ENCODE measurements around the gene DCDC2C. TPM values are rescaled to one million over a fixed set of nuclear protein-coding genes. Genes with fewer than 3 reads are reported as not detected.

Gene DCDC2C
- total and polyA plus RNA-seq, 9 of the 15 experiments (the other 6 are each of a cell fraction or from before 2014, with no cell fraction given) = not detected

GRCh38 chr2:3864943-3865865 is 161.8 kb downstream of the DCDC2C start (continued):
- no peak for TF ChIP-seq E2F4 (CRISPR knock-in tag; IDR thresholded peaks at IDR 0.05; ENCODE audit: low read depth)

GRCh38 chr2:3867469-3867868 is 164.1 kb downstream of the DCDC2C start:
- Histone ChIP-seq H3K27ac (ENCODE audit: extremely low read depth, low read depth, low read length) (no peak overlapping the region), H4K20me1 (replicated peaks; ENCODE audit: control insufficient read depth, insufficient read depth, low read length) (no peaks in the 10 kb centered on the region), H3K36me3 (ENCODE audit: control insufficient read depth, insufficient read depth, low read length) (no peaks in the 10 kb centered on the region), H3K27me3 (ENCODE audit: control insufficient read depth in 2 of 2, insufficient read depth in 2 of 2, low read length in 2 of 2) (no peaks in the 10 kb centered on the region; a peak in 1 of 5 replicates), H3K9me1 (ENCODE audit: control insufficient read depth, insufficient read depth, low read length) (no peaks in the 10 kb centered on the region), H3K79me2 (ENCODE audit: control insufficient read depth, insufficient read depth, low read length) (no peaks in the 10 kb centered on the region), H3K4me1 (replicated peaks in 1 of 2; ENCODE audit: control insufficient read depth in 2 of 2, insufficient read depth in 2 of 2, low read length in 2 of 2) (no peaks in the 10 kb centered on the region), H3K9ac (ENCODE audit: insufficient read depth in 1 of 2, low read depth in 2 of 2, low read length in 2 of 2) (no peak overlapping the region), H3K4me2 (ENCODE audit: insufficient read depth, low read length) (no peak overlapping the region), H3K4me3 (no peak overlapping the region), H2AFZ (ENCODE audit: low read depth, low read length) (no peak overlapping the region), H3K9me3 (replicated peaks; ENCODE audit: control insufficient read depth, insufficient read depth, low read depth, low read length) (no peaks in the 10 kb centered on the region)
- no TSS peak for BruUV-seq (replicated peaks)
- POLR2A ChIA-PET = interaction anchor here (0.6 kb wide), 1 partner anchor 10 kb away, joined by 3 read pairs; no protein-coding TSS in a partner anchor
- WGBS (ENCODE audit: insufficient coverage, low coverage, missing lambda C conversion rate) = 1% methylated on average over 5 of the region's 5 CpGs
- in situ Hi-C loops (cut with MboI) (no loop called here), intact Hi-C loops (cut with micrococcal nuclease) (no loop called here)
- CTCF ChIA-PET (ENCODE audit: low intra/inter-chr PET ratio) = no interaction called here
- ATAC-seq (no peak), FAIRE-seq (no peak), DNase-seq (ENCODE audit: extremely low read depth in 1 of 4, low spot score in 3 of 4) (no peak)
- TF ChIP-seq USF2 (CRISPR knock-in tag; IDR thresholded peaks at IDR 0.05) (no peak), TCF15 (CRISPR knock-in tag; IDR thresholded peaks at IDR 0.05) (no peak), HOXB6 (CRISPR knock-in tag; IDR thresholded peaks at IDR 0.05; ENCODE audit: borderline replicate concordance) (no peak), GTF2E2 (tag; IDR thresholded peaks at IDR 0.05) (no peak), PPARD (CRISPR knock-in tag; IDR thresholded peaks at IDR 0.05) (no peak), POLR2H (tag; IDR thresholded peaks at IDR 0.05; ENCODE audit: low read depth) (no peak)
